ENCODE results near the gene TRABD. TPM values are rescaled to one million over a fixed set of nuclear protein-coding genes. Genes with fewer than 3 reads are reported as not detected.

The TRABD gene
- polyA plus RNA-seq, 1 donor from 2014 or later: 31.8 TPM

- Histone ChIP-seq H4K20me1 (ENCODE audit: insufficient read depth) (no peaks in the 10 kb centered on the region), H3K4me2 (ENCODE audit: low read length) (no peak overlapping the region), H3K9me2 (ENCODE audit: insufficient read depth, low read length) (no peaks in the 10 kb centered on the region), H3K9ac (ENCODE audit: low read length) (no peak overlapping the region), H3K27ac (ENCODE audit: low read length) (no peak overlapping the region), H3K36me3 (ENCODE audit: insufficient read depth, low read length) (no peaks in the 10 kb centered on the region), H3F3A (ENCODE audit: insufficient read depth, low read length, poor library complexity, severe bottlenecking) (no peaks in the 10 kb centered on the region), H3K27me3 (ENCODE audit: insufficient read depth, low read depth, low read length) (no peaks in the 10 kb centered on the region), H3K79me2 (replicated peaks; ENCODE audit: insufficient read depth, low read length) (no peaks in the 10 kb centered on the region), H3K4me3 (ENCODE audit: low read length) (no peak overlapping the region), H2AFZ (ENCODE audit: low read depth, low read length) (no peak overlapping the region), H3K9me3 (ENCODE audit: low read length) (no peaks in the 10 kb centered on the region)
- TF ChIP-seq REST (IDR thresholded peaks at IDR 0.05; ENCODE audit: borderline replicate concordance) (no peak), SMC3 (conservative IDR thresholded peaks at IDR 0.05; ENCODE audit: poor library complexity) (no peak), CTCF (IDR thresholded peaks at IDR 0.05; ENCODE audit: poor library complexity, severe bottlenecking) (no peak), EP300 (conservative IDR thresholded peaks at IDR 0.05; ENCODE audit: poor library complexity, severe bottlenecking) (no peak), TAF1 (IDR thresholded peaks at IDR 0.05; ENCODE audit: low read depth) (no peak), RAD21 (conservative IDR thresholded peaks at IDR 0.05) (no peak), POLR2AphosphoS5 (IDR thresholded peaks at IDR 0.05) (no peak), MXI1 (conservative IDR thresholded peaks at IDR 0.05; ENCODE audit: poor library complexity, severe bottlenecking) (no peak), EZH2 (IDR thresholded peaks at IDR 0.05; ENCODE audit: borderline replicate concordance, insufficient read depth, low read length, poor library complexity, severe bottlenecking) (no peak)
Observed at GRCh38 chr22:50221410-50222300, 35.9 kb downstream of the TRABD start.

- H3K36me3 ChIP-seq (ENCODE audit: insufficient read depth, low read length): no peaks in the 10 kb centered on the region
- H4K20me1 ChIP-seq (ENCODE audit: insufficient read depth): no peaks in the 10 kb centered on the region
- TF ChIP-seq SMC3 (conservative IDR thresholded peaks at IDR 0.05; ENCODE audit: poor library complexity): no peak
- no peak for TF ChIP-seq REST (IDR thresholded peaks at IDR 0.05; ENCODE audit: borderline replicate concordance)
- TF ChIP-seq CTCF (IDR thresholded peaks at IDR 0.05; ENCODE audit: poor library complexity, severe bottlenecking): no peak
- TF ChIP-seq EZH2 (IDR thresholded peaks at IDR 0.05; ENCODE audit: borderline replicate concordance, insufficient read depth, low read length, poor library complexity, severe bottlenecking): no peak
- TF ChIP-seq EP300 (conservative IDR thresholded peaks at IDR 0.05; ENCODE audit: poor library complexity, severe bottlenecking): no peak
Observed at GRCh38 chr22:50222508-50222907, 36.8 kb downstream of the TRABD start.

More at GRCh38 chr22:50222508-50222907, 36.8 kb downstream of the TRABD start:
- Histone ChIP-seq H3K27me3 (ENCODE audit: insufficient read depth, low read depth, low read length) (no peaks in the 10 kb centered on the region), H3K4me3 (ENCODE audit: low read length) (no peak overlapping the region), H3K9me3 (ENCODE audit: low read length) (no peaks in the 10 kb centered on the region), H3K9ac (ENCODE audit: low read length) (no peak overlapping the region), H3F3A (ENCODE audit: insufficient read depth, low read length, poor library complexity, severe bottlenecking) (no peaks in the 10 kb centered on the region), H3K27ac (ENCODE audit: low read length) (no peak overlapping the region), H3K9me2 (ENCODE audit: insufficient read depth, low read length) (no peaks in the 10 kb centered on the region), H3K4me2 (ENCODE audit: low read length) (no peak overlapping the region), H2AFZ (ENCODE audit: low read depth, low read length) (no peak overlapping the region), H3K79me2 (replicated peaks; ENCODE audit: insufficient read depth, low read length) (no peaks in the 10 kb centered on the region)

Measured in neural cell (in vitro differentiated cells).